GM21786 (cell line): ENCODE measurements around the gene TCEANC.
A peak's percentile ranks its signal among the peaks of the same experiment; 100 is the strongest.
"Not testable (repeated sequence)": the region's sequence is repeated elsewhere in the genome, so short reads cannot be mapped to it uniquely, and the experiment has no call there.

ENCODE experiments used
- ATAC-seq: cut with Tn5 transposase; IDR thresholded peaks from one replicate; pipeline ENCODE4 v1.9.1; 2021; ENCODE audit not compliant: unreplicated experiment

Gene TCEANC

DNA sequence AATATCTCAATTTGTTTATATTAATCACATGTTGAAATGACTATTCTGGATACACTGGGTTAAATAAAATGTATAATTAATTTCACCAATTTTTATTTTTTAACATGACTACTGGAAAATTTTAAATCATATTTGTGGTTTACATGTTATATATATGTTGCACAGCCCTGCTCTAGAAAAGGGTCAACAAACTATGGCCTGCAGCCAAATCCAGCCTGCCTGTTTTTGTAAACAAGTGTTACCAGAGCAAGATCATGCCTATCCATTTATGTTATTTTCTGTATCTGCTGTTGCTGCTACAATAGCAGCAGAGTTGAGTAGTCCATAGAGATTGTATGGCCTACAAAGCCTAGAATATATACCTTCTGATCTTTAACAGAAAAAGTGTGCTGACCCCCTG lies 1.2 kb downstream of the TCEANC start:
- no peak for ATAC-seq

DNA sequence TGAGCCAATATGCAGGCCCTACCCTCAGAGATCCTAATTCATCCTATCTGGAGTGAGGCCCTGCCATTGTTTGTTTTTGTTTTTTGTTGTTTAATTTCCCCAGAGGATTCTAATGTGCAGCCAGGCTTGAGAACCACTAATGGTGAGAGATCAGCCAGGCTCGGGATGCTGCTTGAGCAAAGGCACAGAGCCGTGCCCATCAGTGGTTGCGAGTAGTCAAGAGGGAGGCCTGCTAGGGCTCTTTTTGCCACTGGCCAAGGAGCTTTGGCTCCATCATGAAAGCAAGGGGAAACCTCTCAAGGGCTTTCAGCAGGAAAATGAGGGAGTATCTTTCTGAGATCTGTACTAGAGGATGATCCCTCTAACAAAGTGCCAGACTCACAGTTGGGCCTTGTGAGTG lies 2.7 kb downstream of the TCEANC start:
- ATAC-seq, result no peak

DNA sequence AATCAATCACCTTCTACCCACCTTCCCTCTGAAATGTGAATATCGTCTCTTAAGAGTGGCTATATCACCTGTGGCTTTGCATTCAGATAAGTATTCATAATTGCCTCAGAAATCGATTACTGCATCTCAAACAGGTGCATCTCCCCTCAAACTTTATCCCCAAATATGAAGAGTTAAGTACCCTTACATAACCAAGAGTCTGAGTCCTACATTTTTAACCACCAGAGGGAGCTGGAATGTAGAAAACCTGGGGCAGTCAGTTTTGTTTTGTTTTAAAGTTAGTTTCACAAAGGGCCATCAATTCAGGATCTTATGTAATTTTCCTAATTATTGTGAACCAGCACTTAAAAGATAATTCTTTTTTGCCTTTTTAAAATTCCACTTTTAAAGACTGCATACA lies 5.7 kb downstream of the TCEANC start:
- no peak for ATAC-seq

DNA sequence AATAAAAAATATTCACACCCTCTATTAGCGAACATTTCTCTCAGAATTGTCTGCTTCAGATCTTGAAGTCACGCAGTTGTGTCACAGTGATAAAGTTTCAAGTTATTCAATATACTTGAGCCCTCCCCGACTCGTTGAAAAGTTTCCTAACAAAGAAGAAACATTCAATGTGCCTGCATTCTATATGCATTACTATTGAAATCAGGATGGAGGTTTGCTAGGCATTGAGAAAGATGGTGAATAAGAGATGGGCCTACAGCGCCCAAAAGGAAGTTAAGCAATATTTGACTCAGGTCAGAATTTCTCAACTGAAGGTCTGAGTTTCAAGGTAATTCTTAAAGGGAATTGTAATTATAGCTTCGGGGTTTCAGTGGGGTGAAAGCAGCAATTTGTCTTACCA lies 6.1 kb downstream of the TCEANC start:
- ATAC-seq, result no peak

DNA sequence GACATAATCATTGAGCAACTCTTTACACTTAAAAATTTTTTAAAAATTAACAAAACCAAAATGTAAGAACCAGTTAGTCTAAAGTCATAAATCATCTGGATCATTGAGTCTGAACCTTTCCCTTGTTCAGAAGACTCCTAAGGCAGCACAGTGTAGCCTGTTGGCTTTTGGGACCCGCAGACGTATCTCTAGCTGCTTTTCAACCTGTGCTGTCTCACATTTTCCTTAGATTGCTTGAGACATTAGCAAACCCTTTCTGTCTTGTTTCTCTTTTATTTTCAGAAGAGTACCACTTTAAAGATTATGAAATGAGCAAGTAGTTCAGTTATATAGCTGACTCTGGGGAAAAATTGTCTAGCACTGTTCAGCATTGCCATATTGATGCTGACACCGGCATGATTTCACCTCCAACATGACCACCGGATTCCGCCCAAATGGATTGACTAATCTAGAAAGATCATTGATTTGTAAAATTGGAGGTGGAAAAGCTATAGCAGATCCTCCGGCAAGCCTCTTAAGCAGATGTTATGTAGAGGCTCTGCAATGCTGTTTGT lies 8.9 kb downstream of the TCEANC start:
- no peak for ATAC-seq

DNA sequence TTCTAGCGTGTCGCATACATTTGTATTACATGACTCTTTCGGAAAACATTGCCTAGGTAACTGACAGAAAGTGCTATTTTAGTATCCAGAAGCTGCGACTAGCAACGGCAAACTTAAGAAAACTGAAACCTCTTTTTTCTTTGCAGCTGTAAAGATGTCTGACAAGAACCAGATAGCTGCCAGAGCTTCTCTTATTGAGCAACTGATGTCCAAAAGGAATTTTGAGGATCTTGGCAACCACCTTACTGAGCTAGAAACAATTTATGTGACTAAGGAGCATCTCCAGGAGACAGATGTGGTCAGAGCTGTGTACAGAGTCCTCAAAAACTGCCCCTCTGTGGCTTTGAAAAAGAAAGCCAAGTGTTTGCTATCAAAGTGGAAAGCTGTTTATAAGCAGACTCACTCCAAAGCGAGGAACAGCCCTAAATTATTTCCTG lies 9.4 kb downstream of the TCEANC start:
- no peak for ATAC-seq

DNA sequence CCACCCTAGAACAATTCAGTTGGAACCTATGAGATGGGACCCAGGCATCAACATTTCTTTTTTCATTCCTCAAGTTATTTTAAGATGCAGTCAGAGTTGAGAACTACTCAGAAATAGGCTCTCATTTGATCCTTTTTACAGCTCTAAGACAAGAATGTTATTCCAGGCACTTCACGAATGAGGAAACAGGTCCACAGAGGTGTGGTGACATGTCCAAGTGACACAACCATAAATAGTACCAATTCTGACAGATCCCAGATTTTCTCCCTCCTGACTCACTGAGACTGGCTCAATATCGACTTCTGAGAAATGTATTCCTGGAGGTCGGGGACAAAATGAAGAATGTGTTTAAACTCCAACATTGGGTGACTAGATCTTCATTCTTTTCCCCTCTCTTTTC lies 11.1 kb downstream of the TCEANC start:
- ATAC-seq, result no peak

DNA sequence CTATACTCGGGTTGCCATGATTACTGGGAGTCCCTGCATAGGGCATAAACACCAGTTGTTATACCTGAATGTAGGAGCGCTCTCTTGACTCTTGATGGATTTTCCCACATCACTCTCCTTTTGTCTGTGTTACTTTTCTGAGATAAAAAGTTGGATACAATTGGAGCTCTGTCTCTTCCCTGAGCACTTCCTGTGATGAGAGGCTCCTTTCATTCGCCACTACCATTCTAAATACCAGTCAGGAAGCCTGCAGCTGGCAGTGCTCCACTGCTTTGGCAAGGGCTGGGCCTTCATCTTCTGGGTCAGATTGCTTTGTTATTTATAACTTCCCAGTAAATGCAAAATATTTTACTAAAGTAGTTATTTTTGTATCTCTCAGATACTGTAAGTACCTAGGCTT lies 13.9 kb downstream of the TCEANC start:
- no peak for ATAC-seq

DNA sequence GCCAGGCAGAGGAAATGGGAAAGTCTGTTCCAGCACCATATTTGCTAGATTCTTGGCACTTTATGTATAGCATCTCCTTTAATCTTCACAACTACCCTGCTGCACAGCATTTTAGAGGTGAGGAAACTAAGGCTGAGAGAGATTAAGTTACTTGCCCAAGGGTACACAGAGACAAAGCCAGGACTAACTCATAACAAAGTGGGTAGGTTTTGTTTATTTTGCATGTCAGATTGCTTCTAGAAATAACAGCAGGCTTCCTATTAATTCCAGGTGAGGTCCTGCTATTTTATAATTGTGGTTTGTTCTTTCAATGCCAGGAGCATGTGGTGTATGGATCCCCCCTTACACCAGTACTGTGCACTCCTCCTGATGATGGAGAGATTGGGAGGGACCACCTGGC lies 15.0 kb downstream of the TCEANC start:
- no peak for ATAC-seq

DNA sequence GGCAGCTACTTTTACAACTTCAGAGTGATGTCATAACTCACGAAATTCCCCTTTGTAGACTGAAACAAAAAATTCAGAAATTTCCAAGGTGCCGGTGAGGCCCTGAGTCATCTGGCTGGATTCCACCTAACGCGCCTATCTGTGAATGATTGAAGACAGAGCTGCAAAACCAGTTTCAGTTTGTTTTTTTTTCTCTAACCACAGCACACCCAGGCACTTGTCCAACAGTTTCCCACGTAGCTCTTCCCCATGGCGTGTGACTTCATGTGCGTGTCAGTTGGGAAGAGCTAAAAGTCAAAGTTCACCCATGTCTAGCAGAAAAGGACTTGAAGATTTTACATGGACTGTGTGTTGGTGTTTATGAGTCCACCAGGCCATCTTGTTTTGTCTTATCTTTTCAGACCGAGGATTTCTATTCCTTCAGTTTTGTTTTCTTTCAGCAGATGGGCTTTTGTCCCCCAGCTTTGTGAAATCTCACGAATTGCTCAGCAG lies 16.4 kb downstream of the TCEANC start:
- peak; percentile 79 for ATAC-seq

DNA sequence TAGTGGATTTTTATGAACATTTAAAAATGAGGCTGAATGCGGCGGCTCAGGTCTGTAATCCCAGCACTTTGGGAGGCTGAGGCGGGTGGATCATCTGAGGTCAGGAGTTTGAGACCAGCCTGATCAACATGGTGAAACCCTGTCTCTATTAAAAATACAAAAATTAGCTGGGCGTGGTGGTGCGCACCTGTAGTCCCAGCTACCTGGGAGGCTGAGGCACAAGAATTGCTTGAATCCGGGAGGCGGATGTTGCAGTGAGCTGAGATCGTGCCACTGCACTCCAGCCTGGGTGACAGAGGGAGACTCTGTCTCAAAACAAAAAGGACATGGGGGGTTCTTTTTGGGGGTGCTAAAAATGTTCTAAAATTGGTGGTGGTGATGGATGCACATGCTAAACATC lies 16.8 kb downstream of the TCEANC start:
- not testable (repeated sequence) for ATAC-seq

DNA sequence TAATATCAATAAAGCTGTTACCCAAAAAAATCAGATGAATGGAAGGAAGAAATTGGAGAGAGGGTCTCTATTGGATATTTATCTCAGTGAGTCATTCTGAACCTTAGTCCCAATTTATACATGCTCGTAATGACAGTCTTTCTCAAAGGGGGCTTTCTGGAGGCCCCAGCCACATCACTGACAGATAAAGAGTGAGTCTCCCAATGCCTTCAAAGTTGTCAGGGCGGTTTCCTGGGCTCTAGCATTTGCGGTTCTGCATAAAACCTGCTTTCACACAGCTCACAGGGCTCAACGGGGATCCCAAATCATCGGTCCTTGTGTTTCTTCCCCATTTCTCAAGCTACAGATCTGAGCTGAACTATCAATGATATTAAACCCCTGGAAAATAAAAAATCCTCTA lies 17.3 kb downstream of the TCEANC start:
- no peak for ATAC-seq

DNA sequence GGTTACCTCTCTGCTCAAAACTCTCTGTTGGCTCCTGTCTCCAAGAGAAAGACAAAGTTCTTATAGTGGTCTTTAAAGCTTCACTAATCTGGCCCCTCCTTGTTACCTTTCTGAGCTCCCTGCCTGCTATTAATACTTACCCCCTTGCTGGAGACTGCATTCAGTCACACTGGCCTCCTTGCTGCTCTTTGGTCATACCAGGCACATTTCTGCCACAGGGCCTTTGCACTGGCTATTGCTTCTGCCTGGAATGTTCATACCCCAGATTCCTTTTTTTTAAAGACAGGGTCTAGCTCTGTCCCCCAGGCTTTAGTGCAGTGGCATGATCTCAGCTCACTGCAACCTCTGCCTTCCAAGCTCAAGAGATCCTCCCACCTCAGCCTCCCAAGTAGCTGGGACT lies 20.1 kb downstream of the TCEANC start:
- ATAC-seq, result no peak

DNA sequence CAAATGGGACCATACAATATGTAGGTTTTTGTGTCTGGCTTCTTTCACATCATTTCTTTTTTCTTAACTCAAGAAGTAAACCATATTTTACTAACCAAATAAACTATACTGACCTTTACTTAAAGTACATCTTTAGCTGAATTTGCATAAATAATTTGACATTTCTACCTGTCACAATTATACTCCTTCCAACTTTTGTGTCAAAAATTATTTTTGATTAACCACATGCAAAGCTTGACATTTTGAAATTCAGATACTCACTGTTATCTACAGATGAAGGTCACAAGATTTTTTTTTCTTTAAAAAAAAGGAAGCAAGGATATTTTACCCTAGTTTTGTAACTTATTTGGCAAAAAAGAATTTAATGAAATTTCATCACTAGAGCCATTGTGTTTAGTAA lies 23.9 kb downstream of the TCEANC start:
- ATAC-seq, result no peak

DNA sequence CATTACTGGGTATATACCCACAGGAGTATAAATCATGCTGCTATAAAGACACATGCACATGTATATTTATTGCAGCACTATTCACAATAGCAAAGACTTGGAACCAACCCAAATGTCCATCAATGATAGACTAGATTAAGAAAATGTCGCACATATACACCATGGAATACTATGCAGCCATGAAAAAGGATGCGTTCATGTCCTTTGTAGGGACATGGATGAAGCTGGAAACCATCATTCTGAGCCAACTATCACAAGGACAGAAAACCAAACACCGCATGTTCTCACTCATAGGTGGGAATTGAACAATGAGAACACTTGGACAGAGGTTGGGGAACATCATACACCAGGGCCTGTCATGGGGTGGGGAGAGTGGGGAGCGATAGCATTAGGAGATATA lies 26.8 kb downstream of the TCEANC start:
- ATAC-seq, result not testable (repeated sequence)

DNA sequence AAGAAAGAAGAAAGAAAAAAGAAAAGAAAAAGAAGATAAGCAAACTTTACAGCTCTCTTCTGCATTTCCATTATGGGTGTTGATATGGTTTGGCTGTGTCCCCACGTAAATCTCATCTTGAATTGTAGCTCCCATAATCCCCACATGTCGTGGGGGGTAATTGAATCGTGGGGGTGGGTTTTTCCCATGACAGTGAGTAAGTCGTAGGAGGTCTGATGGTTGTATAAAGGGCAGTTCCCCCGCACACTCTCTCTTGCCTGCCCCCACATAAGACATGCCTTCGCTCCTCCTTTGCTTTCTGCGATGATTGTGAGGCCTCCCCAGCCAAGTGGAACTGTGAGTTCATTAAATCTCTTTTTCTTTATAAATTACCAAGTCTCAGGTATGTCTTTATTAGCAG lies 28.7 kb downstream of the TCEANC start:
- ATAC-seq, result no peak

DNA sequence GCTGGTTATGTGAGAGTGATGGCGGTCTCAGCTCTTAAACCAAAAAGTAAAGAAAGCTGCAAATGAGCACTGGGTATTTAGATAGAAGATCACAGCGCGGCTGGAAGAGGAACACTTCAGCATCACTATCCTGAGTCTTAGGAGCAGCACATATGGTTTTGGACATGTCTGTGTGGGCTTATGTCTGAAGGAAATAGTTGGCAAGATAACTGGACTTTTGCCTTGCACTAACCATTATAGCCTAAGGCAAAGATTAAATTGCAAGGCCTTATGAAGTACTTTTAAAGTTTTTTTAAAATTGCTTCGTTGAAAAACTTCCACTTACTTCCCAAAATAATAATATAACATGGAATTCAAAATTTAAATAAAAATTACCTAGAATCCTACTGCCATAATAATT lies 31.4 kb downstream of the TCEANC start:
- ATAC-seq, result no peak

DNA sequence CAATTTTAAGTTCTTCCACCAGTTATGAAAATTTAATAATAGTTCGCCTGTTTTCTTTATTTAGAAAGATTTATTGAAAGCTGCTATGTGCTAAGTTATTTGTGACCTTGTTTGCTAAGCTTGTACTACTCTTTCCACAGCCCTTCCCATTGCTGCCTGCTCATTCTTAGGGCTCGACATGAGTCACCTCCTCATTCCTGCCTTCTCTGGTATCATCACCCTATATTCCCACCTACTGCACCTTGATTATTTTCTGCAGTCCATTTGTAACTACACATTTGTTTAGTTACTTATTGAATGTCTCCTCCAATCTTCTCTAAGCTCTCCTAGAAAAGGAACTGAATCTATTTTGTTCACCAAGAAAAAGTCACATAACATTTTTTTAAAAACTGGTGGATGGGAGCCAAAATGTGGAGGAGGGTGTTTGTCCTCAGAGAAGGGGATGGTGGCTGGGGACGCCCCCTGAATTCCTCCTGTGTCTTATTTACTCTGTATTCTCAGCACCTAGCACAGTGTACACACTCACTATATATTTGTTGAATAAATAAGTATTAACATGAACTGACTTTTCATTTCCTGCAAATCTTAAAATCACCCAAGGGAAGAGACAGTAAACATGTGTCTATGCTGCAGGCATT lies 32.3 kb downstream of the TCEANC start:
- no peak for ATAC-seq

DNA sequence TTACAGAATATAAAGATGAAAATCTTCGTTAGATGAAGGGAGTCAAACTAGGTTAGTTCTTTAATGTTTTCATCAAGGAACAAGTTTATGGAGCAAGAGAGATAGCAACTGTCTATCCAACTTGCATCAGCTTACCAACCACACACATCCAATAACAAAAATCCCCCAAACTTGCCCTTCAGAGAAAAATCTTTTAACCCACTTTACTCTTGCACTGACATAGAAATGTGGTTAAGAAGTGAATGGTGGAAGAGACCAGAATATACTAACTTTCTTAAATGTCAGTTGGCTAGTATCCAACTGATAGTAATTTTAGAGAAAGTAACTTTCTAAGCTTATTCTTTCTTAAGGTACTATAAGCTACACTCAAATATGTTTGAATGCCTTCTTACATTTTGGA lies 34.3 kb downstream of the TCEANC start:
- ATAC-seq, result no peak

DNA sequence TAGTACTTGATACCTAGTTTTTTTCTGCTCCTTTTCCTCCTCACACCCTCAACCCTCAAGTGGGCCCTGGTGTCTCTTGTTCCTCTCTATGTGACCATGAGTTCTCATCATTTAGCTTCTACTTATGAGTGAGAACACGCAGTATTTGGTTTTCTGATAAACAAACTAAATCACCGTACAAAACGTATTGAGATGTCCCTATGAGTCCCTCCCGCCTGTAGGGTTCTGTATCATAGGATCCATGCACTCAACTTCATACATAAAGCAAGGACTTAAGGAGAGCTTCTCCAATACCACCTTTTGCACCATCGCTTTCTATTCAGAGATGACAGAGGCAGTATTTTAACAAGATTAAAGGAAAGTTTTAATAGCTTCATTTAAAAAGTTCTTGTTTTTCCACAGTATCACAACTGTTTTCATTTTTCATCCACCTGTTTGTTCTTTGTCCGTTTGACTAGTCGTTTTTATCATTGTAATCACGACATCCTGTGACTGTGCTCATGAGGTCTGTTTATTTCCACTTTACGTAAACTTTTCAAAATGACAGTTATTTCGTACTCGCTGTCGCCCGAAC lies 35.5 kb downstream of the TCEANC start:
- no peak for ATAC-seq

DNA sequence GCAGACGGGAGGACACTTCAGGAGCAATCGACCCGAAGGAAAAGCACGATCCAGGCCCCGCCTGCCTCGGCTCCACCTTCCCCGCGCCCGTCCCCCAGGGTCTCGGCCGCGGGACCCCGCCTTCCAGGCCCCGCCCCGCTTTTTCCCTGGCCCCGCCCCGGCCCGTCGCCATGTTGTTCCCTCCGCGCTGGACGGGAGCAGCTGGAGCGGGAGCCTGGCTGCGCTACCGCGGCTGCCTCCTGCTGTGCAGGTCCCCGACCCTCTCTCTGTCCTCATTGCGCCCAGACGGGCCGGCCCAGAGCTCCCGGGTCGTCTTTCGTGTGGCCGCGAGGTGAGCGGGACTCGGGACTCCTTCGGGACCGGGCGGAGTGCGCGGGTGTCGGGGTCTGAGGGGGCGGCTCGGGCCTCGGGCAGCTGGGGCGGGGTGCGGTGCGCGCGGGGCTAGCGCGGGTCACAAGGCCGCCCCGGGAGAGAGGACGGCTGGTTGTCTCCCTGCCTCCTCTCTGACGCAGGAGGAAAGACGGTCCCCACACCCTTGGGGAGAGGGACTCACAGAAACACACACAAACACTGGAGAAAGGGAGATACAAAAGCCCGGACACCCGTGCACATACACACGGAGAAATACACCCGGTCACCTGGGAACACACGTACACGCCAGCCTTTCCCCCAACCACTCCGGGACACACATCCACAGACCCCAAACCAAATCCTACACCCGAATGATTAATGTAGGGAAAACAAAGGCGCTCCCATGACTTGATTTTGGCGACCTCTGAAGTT lies 36.2 kb downstream of the TCEANC start, which contains the start of gene RAB9A:
RAB9A (plus strand) TSS at position 171 of the 783 bp plus-strand sequence. CDS start 19,619 bp downstream, outside the sequence.
- ATAC-seq, result peak; percentile 68

DNA sequence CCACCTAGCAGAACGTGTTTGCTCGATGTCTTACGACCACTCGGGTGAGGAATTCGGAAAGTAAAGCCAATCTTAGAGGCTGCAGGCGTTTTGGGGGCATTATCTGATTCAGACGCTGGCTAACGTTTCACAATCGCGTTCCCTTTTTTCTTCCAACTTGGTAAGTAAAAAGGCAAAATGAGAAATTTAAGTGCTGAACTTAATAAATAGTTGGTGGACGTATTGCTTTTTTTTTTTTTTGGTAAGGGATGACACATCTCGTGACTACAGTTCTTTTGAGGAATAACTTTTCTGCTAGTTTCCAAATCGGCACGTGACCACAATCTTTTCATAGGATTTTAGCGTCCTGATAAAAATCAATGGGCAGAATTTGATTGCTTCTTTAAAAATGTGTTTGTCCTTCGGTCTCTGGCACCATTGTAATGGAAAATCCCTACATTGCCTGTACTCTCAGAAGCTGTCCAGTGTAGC lies 36.8 kb downstream of the TCEANC start:
- ATAC-seq, result no peak
